ENCODE measurements around the gene TAT. TPM values are rescaled to one million over a fixed set of nuclear protein-coding genes. Genes with fewer than 3 reads are reported as not detected.

Gene TAT
- total and polyA plus RNA-seq, 10 of the 15 experiments (the other 5 are each of a cell fraction or from before 2014, with no cell fraction given), result 0.01 to 0.44 (median 0.09) TPM; not detected in 4

GRCh38 chr16:71547168-71547567 is 29.7 kb downstream of the TAT start (continued):
- TF ChIP-seq CREM (IDR thresholded peaks at IDR 0.05; ENCODE audit: low read depth), result no peak

GRCh38 chr16:71542377-71542776 is 34.5 kb downstream of the TAT start:
- H3K36me3 ChIP-seq (ENCODE audit: control insufficient read depth in 2 of 2, insufficient read depth in 2 of 2, low read length in 1 of 2), result no peaks in the 10 kb centered on the region; a peak in 1 of 4 replicates
- H3K79me2 ChIP-seq (ENCODE audit: control insufficient read depth, insufficient read depth, low read length), result no peaks in the 10 kb centered on the region
- H2AFZ ChIP-seq (ENCODE audit: control insufficient read depth, low read depth, low read length), result no peak overlapping the region
- no peaks in the 10 kb centered on the region for H3K9me3 ChIP-seq (replicated peaks; ENCODE audit: control insufficient read depth, insufficient read depth, low read length)
- no peak overlapping the region for H3K9ac ChIP-seq (ENCODE audit: control insufficient read depth, insufficient read depth, low read length)
- intact Hi-C loops (cut with micrococcal nuclease; ENCODE audit: unreplicated experiment), result loop anchor here (1.0 kb wide), 1 partner anchor 130 kb away; no protein-coding TSS in a partner anchor
- no peaks in the 10 kb centered on the region for H4K20me1 ChIP-seq (ENCODE audit: control insufficient read depth, insufficient read depth)
- FAIRE-seq (peak; percentile 79), DNase-seq (ENCODE audit: low read depth, low spot score) (no peak), ATAC-seq (peak; percentile 93)
- 0 out of 2 replicates have a peak, but pooled peaks have one; percentile 35 for TF ChIP-seq IRF4 (IDR thresholded peaks at IDR 0.05; ENCODE audit: low read depth, low read length)
- TF ChIP-seq CTCF (IDR thresholded peaks at IDR 0.05 in 2 of 3, conservative IDR thresholded peaks at IDR 0.05 in 1 of 3; ENCODE audit: control insufficient read depth in 2 of 3, extremely low read depth in 1 of 3, insufficient read depth in 1 of 3, low read depth in 3 of 3, low read length in 3 of 3), result peak; percentile 64 to 76 (median 74)
- peak; percentile 50 for TF ChIP-seq BCL3 (IDR thresholded peaks at IDR 0.05; ENCODE audit: borderline replicate concordance, insufficient read depth, low read depth, low read length, poor library complexity, severe bottlenecking)
- no peak for TF ChIP-seq ATF7 (IDR thresholded peaks at IDR 0.05; ENCODE audit: low read depth)
- no peak for TF ChIP-seq TCF7 (IDR thresholded peaks at IDR 0.05; ENCODE audit: borderline replicate concordance)
- TF ChIP-seq SIN3A (IDR thresholded peaks at IDR 0.05; ENCODE audit: low read depth, low read length), result no peak
- TF ChIP-seq YY1 (IDR thresholded peaks at IDR 0.05; ENCODE audit: low read depth, low read length), result 0 out of 2 replicates have a peak, but pooled peaks have one; percentile 22
- 0 out of 2 replicates have a peak, but pooled peaks have one; percentile 30 for TF ChIP-seq PAX5 (IDR thresholded peaks at IDR 0.05; ENCODE audit: borderline replicate concordance, low read depth, low read length)
- TF ChIP-seq SMC3 (IDR thresholded peaks at IDR 0.05; ENCODE audit: borderline replicate concordance, low read length), result peak; percentile 29; the same call in 1 of the 2 replicates
- no peak for TF ChIP-seq SREBF1 (IDR thresholded peaks at IDR 0.05; ENCODE audit: low read length)
- no peak overlapping the region for H3K4me2 ChIP-seq (ENCODE audit: control insufficient read depth, insufficient read depth)
- ChIA-PET RAD21 (ENCODE audit: unreplicated experiment) (interaction anchor here (1.5 to 1.8 kb wide), 2 partner anchors 66 to 69 kb away, joined by 4 to 6 read pairs; no protein-coding TSS in a partner anchor), POLR2A (interaction anchor here (0.5 kb wide), 1 partner anchor 131 kb away, joined by 6 read pairs; no protein-coding TSS in a partner anchor), CTCF (interaction anchor here (0.8 to 6.8 kb wide), 8 partner anchors 9 to 67 kb away, joined by 3 to 107 read pairs (median 4); partner anchors contain the start of gene CHST4), SMC1A (ENCODE audit: uncharacterized antibody, unreplicated experiment) (interaction anchor here (1.4 to 3.0 kb wide), 3 partner anchors 11 to 68 kb away, joined by 5 to 14 read pairs (median 9); no protein-coding TSS in a partner anchor)
- WGBS (ENCODE audit: insufficient coverage, insufficient replicate concordance, low lambda C conversion rate, missing lambda C conversion rate), result 13% methylated on average over 11 of the region's 11 CpGs
- in situ Hi-C loops (cut with MboI), result no loop called here
- H3K4me3 ChIP-seq, result no peak overlapping the region
- no peak overlapping the region for H3K27ac ChIP-seq (ENCODE audit: control insufficient read depth, insufficient read depth)
- BruUV-seq (replicated peaks), result no TSS peak
- 0 out of 2 replicates have a peak, but pooled peaks cover 4% of the 10 kb centered on the region for H3K4me1 ChIP-seq (ENCODE audit: control insufficient read depth, insufficient read depth, low read length)
- H3K27me3 ChIP-seq (replicated peaks in 1 of 2; ENCODE audit: control insufficient read depth in 2 of 2, insufficient read depth in 2 of 2, low read length in 1 of 2), result no peaks in the 10 kb centered on the region
